Erythroblast (primary cell): ENCODE measurements around the gene CALR3.
"Not testable (repeated sequence)": the region's sequence is repeated elsewhere in the genome, so short reads cannot be mapped to it uniquely, and the experiment has no call there.

Experiments
- GATA1 ChIP-seq: IDR thresholded peaks from 2 replicates; pipeline ENCODE4 v1.6.1; 2011; ENCODE audit warnings: low read depth, mild to moderate bottlenecking, control low read depth, low read length, moderate library complexity
- POLR2A ChIP-seq: IDR thresholded peaks from 2 replicates; pipeline ENCODE4 v1.6.1; 2011; ENCODE audit warnings: mild to moderate bottlenecking, low read length

DNA sequence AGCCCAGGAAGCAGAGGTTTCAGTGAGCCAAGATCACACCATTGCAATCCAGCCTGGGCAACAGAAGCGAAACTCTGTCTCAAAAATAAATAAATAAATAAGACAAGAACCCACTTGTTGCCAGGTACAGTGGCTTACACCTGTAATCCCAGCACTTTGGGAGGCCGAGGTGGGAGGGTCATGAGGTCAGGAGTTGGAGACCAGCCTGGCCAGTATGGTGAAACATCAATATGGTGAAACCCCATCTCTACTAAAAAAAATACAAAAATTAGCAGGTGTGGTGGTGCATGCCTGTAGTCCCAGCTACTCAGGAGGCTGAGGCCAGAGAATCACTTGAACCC is 23.4 kb downstream of the CALR3 start:
- TF ChIP-seq POLR2A, GATA1: not testable (repeated sequence)
